Vagina (tissue), 2 donors: ENCODE results near the gene DPYSL5.

Experiments used
- POLR2A ChIP-seq, 2 donors: fragments of 450-650 bp; IDR thresholded peaks; one replicate each; pipeline ENCODE4 v1.6.1; 2017; ENCODE audit warnings: antibody characterized with exemption in 2 of 2, mild to moderate bottlenecking in 2 of 2, moderate library complexity in 2 of 2
- POLR2AphosphoS5 ChIP-seq, 2 donors: sonication (generic); formaldehyde crosslinking; IDR thresholded peaks; one replicate each; pipeline ENCODE4 v1.9.0; 2017; ENCODE audit warnings: antibody characterized with exemption in 2 of 2, mild to moderate bottlenecking in 2 of 2, low read depth in 1 of 2; ENCODE audit not compliant: insufficient read depth in 1 of 2
- TF ChIP-seq, protein P1 (sequence below), 3 experiments: fragments of 450-650 bp in 2 of 3; fragments of 200-600 bp in 1 of 3; sonication (generic) in 1 of 3; IDR thresholded peaks; one replicate each; pipeline ENCODE4 v1.5.1; 2017 to 2019; ENCODE audit warnings: antibody characterized with exemption in 3 of 3, mild to moderate bottlenecking in 2 of 3, moderate library complexity in 2 of 3

DNA sequence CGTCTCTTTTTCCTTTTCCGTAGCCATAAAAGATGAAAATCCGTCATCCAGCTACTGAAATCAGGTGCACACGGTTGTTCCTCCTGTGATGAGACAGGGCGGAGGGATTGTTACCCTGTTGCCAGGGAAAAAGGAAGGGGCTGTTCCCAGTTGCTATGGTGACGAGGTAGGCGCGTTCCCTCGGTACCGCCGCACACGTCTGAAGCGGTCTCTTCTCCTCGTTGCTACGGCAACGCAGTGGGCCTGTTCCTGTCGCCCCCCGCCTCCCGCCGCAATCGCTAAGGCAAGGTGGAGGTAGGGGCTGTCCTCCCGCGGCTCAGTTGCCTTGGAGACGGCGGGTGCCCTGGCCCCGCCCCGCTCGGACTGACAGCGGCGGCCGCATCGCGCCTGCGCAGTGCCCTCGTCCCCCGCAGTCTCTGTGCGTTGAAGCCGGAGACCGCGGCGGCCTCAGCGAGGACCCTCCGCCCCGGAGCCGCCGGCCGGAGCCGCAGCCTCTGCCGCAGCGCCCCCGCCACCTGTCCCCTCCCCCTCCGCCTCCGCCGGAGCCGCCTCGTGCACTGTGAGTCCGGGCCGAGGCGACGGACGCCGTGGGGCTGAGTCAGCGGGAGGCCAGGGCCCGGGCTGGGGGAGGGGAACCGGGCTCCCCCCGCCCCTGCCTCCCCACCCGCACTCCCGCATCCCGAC lies 122.5 kb downstream of the DPYSL5 start, which contains the start of gene MAPRE3:
- TF ChIP-seq, protein P1, sequence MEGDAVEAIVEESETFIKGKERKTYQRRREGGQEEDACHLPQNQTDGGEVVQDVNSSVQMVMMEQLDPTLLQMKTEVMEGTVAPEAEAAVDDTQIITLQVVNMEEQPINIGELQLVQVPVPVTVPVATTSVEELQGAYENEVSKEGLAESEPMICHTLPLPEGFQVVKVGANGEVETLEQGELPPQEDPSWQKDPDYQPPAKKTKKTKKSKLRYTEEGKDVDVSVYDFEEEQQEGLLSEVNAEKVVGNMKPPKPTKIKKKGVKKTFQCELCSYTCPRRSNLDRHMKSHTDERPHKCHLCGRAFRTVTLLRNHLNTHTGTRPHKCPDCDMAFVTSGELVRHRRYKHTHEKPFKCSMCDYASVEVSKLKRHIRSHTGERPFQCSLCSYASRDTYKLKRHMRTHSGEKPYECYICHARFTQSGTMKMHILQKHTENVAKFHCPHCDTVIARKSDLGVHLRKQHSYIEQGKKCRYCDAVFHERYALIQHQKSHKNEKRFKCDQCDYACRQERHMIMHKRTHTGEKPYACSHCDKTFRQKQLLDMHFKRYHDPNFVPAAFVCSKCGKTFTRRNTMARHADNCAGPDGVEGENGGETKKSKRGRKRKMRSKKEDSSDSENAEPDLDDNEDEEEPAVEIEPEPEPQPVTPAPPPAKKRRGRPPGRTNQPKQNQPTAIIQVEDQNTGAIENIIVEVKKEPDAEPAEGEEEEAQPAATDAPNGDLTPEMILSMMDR (IDR thresholded peaks at IDR 0.05) = no peak
- no peak for TF ChIP-seq POLR2A (IDR thresholded peaks at IDR 0.05)
- peak in 1 of 2 donors; percentile 49 for TF ChIP-seq POLR2AphosphoS5 (IDR thresholded peaks at IDR 0.05; ENCODE audit: insufficient read depth in 1 of 2, low read depth in 1 of 2)
